ENCODE results near the gene NSD2. TPM values are rescaled to one million over a fixed set of nuclear protein-coding genes. Genes with fewer than 3 reads are reported as not detected.

The NSD2 gene
- total RNA-seq, 1 experiment from 2014 or later: 136 TPM

- no peaks in the 10 kb centered on the region for H3K4me1 ChIP-seq (ENCODE audit: insufficient read depth, low read length)
- no peak overlapping the region for H2BK12ac ChIP-seq (ENCODE audit: insufficient read length, low read depth, low read length)
- Mint-ChIP-seq H3K36me3 (ENCODE audit: insufficient read depth in 1 of 3, low read depth in 3 of 3) (peaks cover 27 to 59% (median 57%) of the 10 kb centered on the region in 3 experiments; a peak in 6 of 7 replicates), H3K4me3 (no peak overlapping the region), H3K27me3 (ENCODE audit: low read depth) (no peaks in the 10 kb centered on the region), H3K27ac (no peak overlapping the region; a peak in 1 of 7 replicates), H3K4me1 (no peaks in the 10 kb centered on the region), H3K9me3 (no peaks in the 10 kb centered on the region)
- no peak overlapping the region for H2BK5ac ChIP-seq (ENCODE audit: insufficient read length, low read length)
- no peak overlapping the region for H3K4ac ChIP-seq (ENCODE audit: low read depth, low read length)
- H3K14ac ChIP-seq (ENCODE audit: insufficient read depth, low read length): no peak overlapping the region
- H3K9ac ChIP-seq (ENCODE audit: extremely low read depth, insufficient read length, low read length): no peak overlapping the region
- H4K20me1 ChIP-seq (ENCODE audit: control insufficient read depth, insufficient read depth, insufficient read length): no peaks in the 10 kb centered on the region
- H3K23ac ChIP-seq (ENCODE audit: insufficient read length, low read depth, low read length): no peak overlapping the region
- H2BK120ac ChIP-seq (ENCODE audit: low read depth, low read length, poor library complexity, severe bottlenecking): no peak overlapping the region
- H3K27ac ChIP-seq (ENCODE audit: insufficient read length, low read depth, low read length): no peak overlapping the region
- H3K79me2 ChIP-seq (ENCODE audit: insufficient read depth, low read length): no peaks in the 10 kb centered on the region
- no peak overlapping the region for H4K91ac ChIP-seq (ENCODE audit: insufficient read length, low read depth, low read length)
- WGBS (ENCODE audit: extremely low coverage, insufficient read length, low lambda C conversion rate): no CpG with 5 or more reads among the region's 20 CpGs
- no peak overlapping the region for H3K18ac ChIP-seq (ENCODE audit: insufficient read length, low read depth, low read length)
- no peak overlapping the region for H4K8ac ChIP-seq (replicated peaks; ENCODE audit: insufficient read length, low read depth, low read length)
- no peak overlapping the region for H2BK15ac ChIP-seq (ENCODE audit: low read depth, low read length)
- no peaks in the 10 kb centered on the region for H3K27me3 ChIP-seq (ENCODE audit: insufficient read depth, low read length)
- H2AFZ ChIP-seq (ENCODE audit: low read length): no peak overlapping the region
- H3K23me2 ChIP-seq (ENCODE audit: insufficient read length, low read depth, low read length, poor library complexity, severe bottlenecking): no peaks in the 10 kb centered on the region
- H2BK20ac ChIP-seq (ENCODE audit: low read depth, low read length, poor library complexity, severe bottlenecking): no peak overlapping the region
- H2AK5ac ChIP-seq (ENCODE audit: insufficient read length, low read length): no peak overlapping the region
- H3K56ac ChIP-seq (ENCODE audit: insufficient read length, low read depth, low read length): no peak overlapping the region
- TF ChIP-seq CTCF (conservative IDR thresholded peaks at IDR 0.05): no peak
- no peak overlapping the region for H3T11ph ChIP-seq (ENCODE audit: low read length)
- no peaks in the 10 kb centered on the region for H3K79me1 ChIP-seq (ENCODE audit: insufficient read depth, low read depth, low read length, poor library complexity, severe bottlenecking)
- no peak overlapping the region for H4K5ac ChIP-seq (ENCODE audit: insufficient read length, low read depth, low read length)
- H3K9me3 ChIP-seq (ENCODE audit: control insufficient read depth, low read depth, low read length): no peaks in the 10 kb centered on the region
- H3K4me2 ChIP-seq (ENCODE audit: insufficient read depth, insufficient read length, low read length): no peak overlapping the region
- no peak for DNase-seq
Measured at GRCh38 chr4:1952058-1952700, 81.0 kb downstream of the NSD2 start.

All from H9 (cell line).